ENCODE data around the gene TNFRSF8. TPM values are rescaled to one million over a fixed set of nuclear protein-coding genes. Genes with fewer than 3 reads are reported as not detected.

TNFRSF8 gene
- total RNA-seq, 1 experiment from 2014 or later, result 20.8 TPM

GRCh38 chr1:12125422-12126355 is 62.6 kb downstream of the TNFRSF8 start:
- Mint-ChIP-seq H3K9me3 (no peaks in the 10 kb centered on the region), H3K4me3 (no peak overlapping the region), H3K36me3 (peaks cover 10% of the 10 kb centered on the region), H3K27ac (0 out of 2 replicates have a peak overlapping the region, but pooled peaks have one; percentile 20), H3K4me1 (peaks cover 3% of the 10 kb centered on the region; the same call in 1 of the 2 replicates), H3K27me3 (ENCODE audit: low read depth) (no peaks in the 10 kb centered on the region)
- ChIA-PET POLR2A (interaction anchor here (0.6 kb wide), 1 partner anchor 1952 kb away, joined by 3 read pairs; no protein-coding TSS in a partner anchor), CTCF (interaction anchor here (1.2 to 9.4 kb wide), 19 partner anchors 10 to 175 kb away, joined by 3 to 325 read pairs (median 10); partner anchors contain the start of gene TNFRSF1B)
- ATAC-seq (no peak), DNase-seq (ENCODE audit: low spot score) (no peak)
- TF ChIP-seq ETV6 (CRISPR knock-in tag; IDR thresholded peaks at IDR 0.05), result no peak
- TF ChIP-seq, protein P1, sequence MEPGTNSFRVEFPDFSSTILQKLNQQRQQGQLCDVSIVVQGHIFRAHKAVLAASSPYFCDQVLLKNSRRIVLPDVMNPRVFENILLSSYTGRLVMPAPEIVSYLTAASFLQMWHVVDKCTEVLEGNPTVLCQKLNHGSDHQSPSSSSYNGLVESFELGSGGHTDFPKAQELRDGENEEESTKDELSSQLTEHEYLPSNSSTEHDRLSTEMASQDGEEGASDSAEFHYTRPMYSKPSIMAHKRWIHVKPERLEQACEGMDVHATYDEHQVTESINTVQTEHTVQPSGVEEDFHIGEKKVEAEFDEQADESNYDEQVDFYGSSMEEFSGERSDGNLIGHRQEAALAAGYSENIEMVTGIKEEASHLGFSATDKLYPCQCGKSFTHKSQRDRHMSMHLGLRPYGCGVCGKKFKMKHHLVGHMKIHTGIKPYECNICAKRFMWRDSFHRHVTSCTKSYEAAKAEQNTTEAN (CRISPR knock-in tag; IDR thresholded peaks at IDR 0.05), result no peak
- no peak for TF ChIP-seq ZNF138 (CRISPR knock-in tag; conservative IDR thresholded peaks at IDR 0.05)
- TF ChIP-seq, protein P2, sequence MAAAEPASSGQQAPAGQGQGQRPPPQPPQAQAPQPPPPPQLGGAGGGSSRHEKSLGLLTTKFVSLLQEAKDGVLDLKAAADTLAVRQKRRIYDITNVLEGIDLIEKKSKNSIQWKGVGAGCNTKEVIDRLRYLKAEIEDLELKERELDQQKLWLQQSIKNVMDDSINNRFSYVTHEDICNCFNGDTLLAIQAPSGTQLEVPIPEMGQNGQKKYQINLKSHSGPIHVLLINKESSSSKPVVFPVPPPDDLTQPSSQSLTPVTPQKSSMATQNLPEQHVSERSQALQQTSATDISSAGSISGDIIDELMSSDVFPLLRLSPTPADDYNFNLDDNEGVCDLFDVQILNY (CRISPR knock-in tag; IDR thresholded peaks at IDR 0.05), result no peak
- no peak for TF ChIP-seq ZNF396 (CRISPR knock-in tag; IDR thresholded peaks at IDR 0.05; ENCODE audit: borderline replicate concordance)
- TF ChIP-seq, protein P3, sequence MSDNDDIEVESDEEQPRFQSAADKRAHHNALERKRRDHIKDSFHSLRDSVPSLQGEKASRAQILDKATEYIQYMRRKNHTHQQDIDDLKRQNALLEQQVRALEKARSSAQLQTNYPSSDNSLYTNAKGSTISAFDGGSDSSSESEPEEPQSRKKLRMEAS (CRISPR knock-in tag; IDR thresholded peaks at IDR 0.05), result no peak
- no peak for TF ChIP-seq FOXK1 (CRISPR knock-in tag; IDR thresholded peaks at IDR 0.05)
- TF ChIP-seq HMGXB4 (CRISPR knock-in tag; IDR thresholded peaks at IDR 0.05), result no peak
- TF ChIP-seq TEAD4 (CRISPR knock-in tag; IDR thresholded peaks at IDR 0.05), result no peak
- TF ChIP-seq PRRX2 (CRISPR knock-in tag; IDR thresholded peaks at IDR 0.05), result no peak
- no peak for TF ChIP-seq NR1H2 (CRISPR knock-in tag; IDR thresholded peaks at IDR 0.05)
- TF ChIP-seq, protein P4, sequence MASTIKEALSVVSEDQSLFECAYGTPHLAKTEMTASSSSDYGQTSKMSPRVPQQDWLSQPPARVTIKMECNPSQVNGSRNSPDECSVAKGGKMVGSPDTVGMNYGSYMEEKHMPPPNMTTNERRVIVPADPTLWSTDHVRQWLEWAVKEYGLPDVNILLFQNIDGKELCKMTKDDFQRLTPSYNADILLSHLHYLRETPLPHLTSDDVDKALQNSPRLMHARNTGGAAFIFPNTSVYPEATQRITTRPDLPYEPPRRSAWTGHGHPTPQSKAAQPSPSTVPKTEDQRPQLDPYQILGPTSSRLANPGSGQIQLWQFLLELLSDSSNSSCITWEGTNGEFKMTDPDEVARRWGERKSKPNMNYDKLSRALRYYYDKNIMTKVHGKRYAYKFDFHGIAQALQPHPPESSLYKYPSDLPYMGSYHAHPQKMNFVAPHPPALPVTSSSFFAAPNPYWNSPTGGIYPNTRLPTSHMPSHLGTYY (CRISPR knock-in tag; IDR thresholded peaks at IDR 0.05), result no peak
- TF ChIP-seq RORB (CRISPR knock-in tag; IDR thresholded peaks at IDR 0.05), result no peak

- no peaks in the 10 kb centered on the region for H3K27me3 Mint-ChIP-seq (ENCODE audit: low read depth)
- ATAC-seq, result no peak
- H3K9me3 Mint-ChIP-seq, result no peaks in the 10 kb centered on the region
- TF ChIP-seq NR3C1 (CRISPR knock-in tag; conservative IDR thresholded peaks at IDR 0.05; ENCODE audit: low read depth) (no peak), GRHL2 (CRISPR knock-in tag; IDR thresholded peaks at IDR 0.05; ENCODE audit: insufficient replicate concordance, severe bottlenecking) (no peak), FOXJ3 (CRISPR knock-in tag; IDR thresholded peaks at IDR 0.05; ENCODE audit: borderline replicate concordance) (no peak), ZNF423 (CRISPR knock-in tag; IDR thresholded peaks at IDR 0.05) (no peak), NR2C2 (CRISPR knock-in tag; IDR thresholded peaks at IDR 0.05) (no peak), MYBL2 (CRISPR knock-in tag; IDR thresholded peaks at IDR 0.05) (no peak), ATF1 (CRISPR knock-in tag; IDR thresholded peaks at IDR 0.05) (no peak), CBFB (CRISPR knock-in tag; IDR thresholded peaks at IDR 0.05; ENCODE audit: low read depth) (no peak), KAT7 (CRISPR knock-in tag; IDR thresholded peaks at IDR 0.05; ENCODE audit: borderline replicate concordance) (no peak), OVOL2 (CRISPR knock-in tag; IDR thresholded peaks at IDR 0.05; ENCODE audit: borderline replicate concordance) (no peak)
- TF ChIP-seq, protein P5, sequence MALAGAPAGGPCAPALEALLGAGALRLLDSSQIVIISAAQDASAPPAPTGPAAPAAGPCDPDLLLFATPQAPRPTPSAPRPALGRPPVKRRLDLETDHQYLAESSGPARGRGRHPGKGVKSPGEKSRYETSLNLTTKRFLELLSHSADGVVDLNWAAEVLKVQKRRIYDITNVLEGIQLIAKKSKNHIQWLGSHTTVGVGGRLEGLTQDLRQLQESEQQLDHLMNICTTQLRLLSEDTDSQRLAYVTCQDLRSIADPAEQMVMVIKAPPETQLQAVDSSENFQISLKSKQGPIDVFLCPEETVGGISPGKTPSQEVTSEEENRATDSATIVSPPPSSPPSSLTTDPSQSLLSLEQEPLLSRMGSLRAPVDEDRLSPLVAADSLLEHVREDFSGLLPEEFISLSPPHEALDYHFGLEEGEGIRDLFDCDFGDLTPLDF (CRISPR knock-in tag; IDR thresholded peaks at IDR 0.05), result no peak
- TF ChIP-seq, protein P6, sequence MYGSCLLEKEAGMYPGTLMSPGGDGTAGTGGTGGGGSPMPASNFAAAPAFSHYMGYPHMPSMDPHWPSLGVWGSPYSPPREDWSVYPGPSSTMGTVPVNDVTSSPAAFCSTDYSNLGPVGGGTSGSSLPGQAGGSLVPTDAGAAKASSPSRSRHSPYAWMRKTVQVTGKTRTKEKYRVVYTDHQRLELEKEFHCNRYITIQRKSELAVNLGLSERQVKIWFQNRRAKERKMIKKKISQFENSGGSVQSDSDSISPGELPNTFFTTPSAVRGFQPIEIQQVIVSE (CRISPR knock-in tag; IDR thresholded peaks at IDR 0.05; ENCODE audit: borderline replicate concordance), result no peak
- POLR2A ChIA-PET, result no interaction called here
- CTCF ChIA-PET, result interaction anchor here (0.7 to 4.7 kb wide), 3 partner anchors 47 to 150 kb away, joined by 3 to 62 read pairs (median 5); no protein-coding TSS in a partner anchor
- H3K27ac Mint-ChIP-seq, result no peak overlapping the region
- no peak for DNase-seq (ENCODE audit: low spot score)
- H3K4me1 Mint-ChIP-seq, result peaks cover 3% of the 10 kb centered on the region; the same call in 1 of the 2 replicates
- peaks cover 1% of the 10 kb centered on the region; the same call in 1 of the 2 replicates for H3K36me3 Mint-ChIP-seq
- H3K4me3 Mint-ChIP-seq, result no peak overlapping the region
Observed at GRCh38 chr1:12126781-12127180, 63.7 kb downstream of the TNFRSF8 start.
